Pancreas (tissue), 10 donors: ENCODE data around the gene HAO2. TPM values are rescaled to one million over a fixed set of nuclear protein-coding genes. Genes with fewer than 3 reads are reported as not detected.
A peak's percentile ranks its signal among the peaks of the same experiment; 100 is the strongest.

ENCODE experiments used
- ATAC-seq, 4 donors: fragments of 200-7000 bp; cut with Tn5 transposase; one replicate each; pipeline versions ENCODE4 v1.8.0 to v1.9.1; 2020; ENCODE audit warnings: mild to moderate bottlenecking in 4 of 4, moderate library complexity in 4 of 4
- DNase-seq, 6 donors: peaks; one replicate each; pipeline ENCODE4 v3.0.0-alpha.2; 2020
- FAIRE-seq: peaks from 2 replicates; lab custom pipeline; 2012; peaks lifted over from hg19 to GRCh38; lab: Jason Lieb, UNC
- H3K27ac ChIP-seq, 4 donors: fragments of 200-600 bp; sonication (generic); 1 replicate in 3 of 4; 2 replicates in 1 of 4; pipeline versions ENCODE4 v1.5.0 to v1.8.0; 2020
- H3K27me3 ChIP-seq, 4 donors: fragments of 200-600 bp; one replicate each; pipeline ENCODE4 v1.8.0; 2021
- H3K36me3 ChIP-seq, 3 donors: fragments of 200-600 bp; sonication (generic) in 1 of 3; one replicate each; pipeline versions ENCODE4 v1.5.0 to v1.8.0; 2020 to 2021
- H3K4me1 ChIP-seq, 3 donors: fragments of 200-600 bp; one replicate each; pipeline ENCODE4 v1.8.0; 2021
- H3K4me3 ChIP-seq, 4 donors: fragments of 200-600 bp; sonication (generic) in 2 of 4; one replicate each; pipeline versions ENCODE4 v1.5.0 to v1.8.0; 2020 to 2021
- H3K9me3 ChIP-seq, 4 donors: fragments of 200-600 bp; one replicate each; pipeline ENCODE4 v1.8.0; 2021
- WGBS, 2 donors: extraction: QIAGEN DNeasy Blood & Tissue Kit; methylation state at CpG; one replicate each; pipeline ENCODE4 v1.1.7; 2013; 5-methylcytosine and 5-hydroxymethylcytosine counted together
- intact Hi-C, 3 donors: fragments of 100-400 bp; cut with DNase I; formaldehyde crosslinking; loops; one replicate each; pipeline versions ENCODE4 v1.11.1 to v1.14.2; 2022
- polyA plus RNA-seq, 2 donors: library from polyadenylated mRNA; stranded (reverse); fragments of 200-250 nt; gene quantifications; one replicate each; pipeline ENCODE4 v1.2.3, GENCODE V29; 2013
- total RNA-seq, 6 donors: library from RNA; stranded (reverse); fragmentation: NEBNext Ultra II Directional in 4 of 6; extraction: Animal tissue kit (Norgen Biotek cat#: 25700) in 4 of 6; gene quantifications; one replicate each; pipeline versions ENCODE4 v1.2.1 to v1.2.4, GENCODE V29; 2021 to 2023
- TF ChIP-seq, protein P1 (sequence below), 4 donors: fragments of 200-600 bp; sonication (generic) in 3 of 4; IDR thresholded peaks; one replicate each; pipeline versions ENCODE4 v1.5.0 to v1.8.0; 2021; ENCODE audit warnings: antibody characterized with exemption in 4 of 4
- donor health status: healthy with polysubstance abuse.
- donor health status: DM: no; HTN: no; CAD: no; lungs with moderate emphysema.
- donor health status: DM: no; HTN: no; CAD: no.
- donor health status: control.
- donor health status: control.
- donor health status: Bipolar disorder and iron deficiency.
- donor health status: DM: yes; HTN: yes; CAD: no.
- donor health status: DM: no; HTN: no; CAD: no.
- donor health status: DM: no; HTN: no; CAD: no.
- donor health status: DM: yes; HTN: yes; CAD: no.

The HAO2 gene
- total and polyA plus RNA-seq, 8 donors: not detected

DNA sequence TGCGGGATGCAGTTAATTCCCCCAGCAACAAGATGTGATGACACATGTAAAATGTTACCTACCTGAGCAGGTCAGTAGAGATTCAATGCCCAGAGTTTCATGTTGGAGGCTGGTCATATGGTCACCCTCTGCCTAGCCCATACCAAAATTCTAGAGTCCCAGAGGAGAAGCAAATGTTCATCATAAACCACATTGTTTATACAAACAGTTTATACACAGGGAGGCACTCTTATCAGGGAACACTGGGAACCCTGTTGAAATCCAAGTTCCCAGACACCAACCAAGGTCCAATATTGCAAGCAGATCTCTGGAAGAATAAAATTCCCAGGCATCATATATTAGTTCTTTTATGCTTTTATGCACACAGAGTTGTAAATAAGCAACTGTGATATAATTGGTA is 10.5 kb downstream of the HAO2 start:
- intact Hi-C loops: no loop called here
- no peak for ATAC-seq
- WGBS, 2 donors: 78 to 85% methylated on average over 1 of the region's 1 CpG
- H3K36me3 ChIP-seq: no peaks in the 10 kb centered on the region
- peaks cover 0 to 2% (median 0%) of the 10 kb centered on the region in 3 donors for H3K4me1 ChIP-seq
- TF ChIP-seq, protein P1, sequence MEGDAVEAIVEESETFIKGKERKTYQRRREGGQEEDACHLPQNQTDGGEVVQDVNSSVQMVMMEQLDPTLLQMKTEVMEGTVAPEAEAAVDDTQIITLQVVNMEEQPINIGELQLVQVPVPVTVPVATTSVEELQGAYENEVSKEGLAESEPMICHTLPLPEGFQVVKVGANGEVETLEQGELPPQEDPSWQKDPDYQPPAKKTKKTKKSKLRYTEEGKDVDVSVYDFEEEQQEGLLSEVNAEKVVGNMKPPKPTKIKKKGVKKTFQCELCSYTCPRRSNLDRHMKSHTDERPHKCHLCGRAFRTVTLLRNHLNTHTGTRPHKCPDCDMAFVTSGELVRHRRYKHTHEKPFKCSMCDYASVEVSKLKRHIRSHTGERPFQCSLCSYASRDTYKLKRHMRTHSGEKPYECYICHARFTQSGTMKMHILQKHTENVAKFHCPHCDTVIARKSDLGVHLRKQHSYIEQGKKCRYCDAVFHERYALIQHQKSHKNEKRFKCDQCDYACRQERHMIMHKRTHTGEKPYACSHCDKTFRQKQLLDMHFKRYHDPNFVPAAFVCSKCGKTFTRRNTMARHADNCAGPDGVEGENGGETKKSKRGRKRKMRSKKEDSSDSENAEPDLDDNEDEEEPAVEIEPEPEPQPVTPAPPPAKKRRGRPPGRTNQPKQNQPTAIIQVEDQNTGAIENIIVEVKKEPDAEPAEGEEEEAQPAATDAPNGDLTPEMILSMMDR (IDR thresholded peaks at IDR 0.05): no peak
- no peak for DNase-seq
- H3K27ac ChIP-seq: no peak overlapping the region
- no peaks in the 10 kb centered on the region for H3K9me3 ChIP-seq
- FAIRE-seq: no peak
- H3K4me3 ChIP-seq: no peak overlapping the region
- no peaks in the 10 kb centered on the region for H3K27me3 ChIP-seq

- Histone ChIP-seq H3K4me3 (no peak overlapping the region), H3K27ac (no peak overlapping the region), H3K27me3 (no peaks in the 10 kb centered on the region), H3K36me3 (no peaks in the 10 kb centered on the region), H3K9me3 (no peaks in the 10 kb centered on the region), H3K4me1 (no peaks in the 10 kb centered on the region)
- ATAC-seq (no peak), DNase-seq (no peak), FAIRE-seq (no peak)
- TF ChIP-seq, protein P1 (IDR thresholded peaks at IDR 0.05): no peak
- 74 to 79% methylated on average over 2 of the region's 2 CpGs for WGBS, 2 donors
- intact Hi-C loops: no loop called here
Measured at GRCh38 chr1:119380304-119380703, 11.7 kb downstream of the HAO2 start.

DNA sequence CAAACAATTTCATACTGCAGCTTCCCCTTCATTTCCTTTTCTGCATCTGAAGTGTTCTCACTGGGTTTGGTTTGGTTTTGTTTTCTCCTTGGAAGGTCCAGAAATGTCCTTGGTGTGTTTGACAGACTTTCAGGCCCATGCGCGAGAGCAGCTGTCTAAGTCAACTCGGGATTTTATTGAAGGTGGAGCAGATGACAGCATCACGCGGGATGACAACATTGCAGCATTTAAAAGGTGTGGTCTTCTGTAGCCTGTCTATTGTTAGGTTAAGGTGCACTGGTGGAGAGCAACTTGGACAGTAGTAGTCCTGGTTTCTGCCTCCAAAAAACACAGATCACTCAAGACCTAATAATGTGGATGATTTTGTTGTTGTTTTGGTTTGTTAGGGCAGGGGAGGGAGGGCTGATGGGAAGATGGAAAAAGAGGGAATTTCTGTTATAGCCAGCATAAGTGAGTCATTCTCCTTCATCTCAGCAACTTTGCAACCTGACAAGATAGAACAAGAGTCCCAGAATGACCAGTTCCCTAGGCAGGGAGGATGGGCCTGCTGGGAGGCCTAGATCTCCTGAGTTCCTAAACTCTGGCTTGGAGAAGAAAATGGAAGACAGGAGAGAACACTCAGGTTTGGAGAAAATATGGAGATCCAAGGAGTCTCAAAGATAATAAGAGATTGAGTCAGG is 12.5 kb downstream of the HAO2 start:
- no peaks in the 10 kb centered on the region for H3K4me1 ChIP-seq
- ATAC-seq: no peak
- no peak for FAIRE-seq
- 88 to 92% methylated on average over 5 of the region's 5 CpGs for WGBS, 2 donors
- no peak for DNase-seq
- H3K4me3 ChIP-seq: no peak overlapping the region
- H3K9me3 ChIP-seq: no peaks in the 10 kb centered on the region
- H3K27me3 ChIP-seq: no peaks in the 10 kb centered on the region
- no peaks in the 10 kb centered on the region for H3K36me3 ChIP-seq
- intact Hi-C loops: no loop called here
- H3K27ac ChIP-seq: no peak overlapping the region
- TF ChIP-seq, protein P1 (IDR thresholded peaks at IDR 0.05): no peak

DNA sequence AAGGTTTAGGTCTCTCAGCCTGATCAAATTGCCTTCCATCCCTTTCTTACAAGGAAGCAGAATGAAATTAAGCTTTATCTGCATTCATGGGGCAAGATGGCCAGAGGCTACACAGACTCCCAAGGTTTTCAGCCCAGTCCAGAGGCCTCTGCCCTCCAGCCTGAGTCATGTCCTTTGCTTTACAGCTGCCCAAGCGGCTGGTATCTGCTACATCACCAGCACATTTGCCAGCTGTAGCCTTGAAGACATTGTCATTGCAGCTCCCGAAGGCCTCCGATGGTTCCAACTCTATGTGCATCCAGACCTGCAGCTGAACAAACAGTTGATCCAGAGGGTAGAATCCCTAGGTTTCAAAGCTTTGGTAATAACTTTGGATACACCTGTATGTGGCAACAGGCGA is 16.0 kb downstream of the HAO2 start:
- H3K27me3 ChIP-seq: no peaks in the 10 kb centered on the region
- TF ChIP-seq, protein P1 (IDR thresholded peaks at IDR 0.05): no peak
- H3K36me3 ChIP-seq: no peaks in the 10 kb centered on the region
- peaks cover 0 to 4% (median 0%) of the 10 kb centered on the region in 3 donors for H3K4me1 ChIP-seq
- FAIRE-seq (no peak), ATAC-seq (no peak), DNase-seq (no peak)
- no peak overlapping the region for H3K27ac ChIP-seq
- intact Hi-C loops: no loop called here
- H3K9me3 ChIP-seq: no peaks in the 10 kb centered on the region
- no peak overlapping the region for H3K4me3 ChIP-seq
- WGBS, 2 donors: 69 to 83% methylated on average over 4 of the region's 4 CpGs

GRCh38 chr1:119385650-119386049 is 17.1 kb downstream of the HAO2 start:
- no peaks in the 10 kb centered on the region for H3K36me3 ChIP-seq
- no peak overlapping the region for H3K27ac ChIP-seq
- no peaks in the 10 kb centered on the region for H3K27me3 ChIP-seq
- no peak for DNase-seq
- ATAC-seq: peak in 2 of 4 donors; percentile 55 to 59
- no peaks in the 10 kb centered on the region for H3K9me3 ChIP-seq
- H3K4me3 ChIP-seq: no peak overlapping the region
- intact Hi-C loops: no loop called here
- no peak for FAIRE-seq
- 25 to 28% methylated on average over 1 of the region's 1 CpG for WGBS, 2 donors
- H3K4me1 ChIP-seq: peaks cover 0 to 4% (median 0%) of the 10 kb centered on the region in 3 donors
- TF ChIP-seq, protein P1 (IDR thresholded peaks at IDR 0.05): no peak
